H1 (cell line): ENCODE results near the gene DAP. TPM values are rescaled to one million over a fixed set of nuclear protein-coding genes. Genes with fewer than 3 reads are reported as not detected.

Source experiments
- BRCA1 ChIP-seq: IDR thresholded peaks from 2 replicates; pipeline ENCODE4 v1.6.1; 2012; ENCODE audit warnings: low read depth, low read length, improper control_type of control experiment
- CBX5 ChIP-seq: fragments of 300-800, 300-1000 bp; sonication (generic); IDR thresholded peaks from 2 replicates; pipeline ENCODE4 v1.7.1; 2016; ENCODE audit warnings: antibody characterized with exemption, low read length, low read depth
- JUND ChIP-seq: IDR thresholded peaks from 2 replicates; pipeline ENCODE4 v1.6.1; 2011; ENCODE audit warnings: mild to moderate bottlenecking, improper control_type of control experiment, low read length
- KDM1A ChIP-seq: fragments of 200-600, 300-600 bp; sonication (generic); IDR thresholded peaks from 2 replicates; pipeline ENCODE4 v1.7.1; 2016; ENCODE audit warnings: mild to moderate bottlenecking, low read length, borderline replicate concordance
- SAP30 ChIP-seq: fragments of 300-600 bp; sonication (generic); IDR thresholded peaks from 2 replicates; pipeline ENCODE4 v1.7.1; 2012; ENCODE audit warnings: low read length, moderate library complexity, mild to moderate bottlenecking, inconsistent platforms; ENCODE audit not compliant: insufficient read depth, insufficient replicate concordance
- polyA plus RNA-seq, 7 experiments: library from polyadenylated mRNA; depleted of rRNA in 3 of 7; stranded (reverse) in 5 of 7; unstranded in 2 of 7; fragments of >200 nt in 5 of 7; fragments of 200-250 nt in 2 of 7; gene quantifications; 1 replicate in 5 of 7; 2 replicates in 1 of 7; 4 replicates in 1 of 7; pipeline versions ENCODE4 v1.2.1 to v1.2.3, GENCODE V29; 2011 to 2013; ENCODE audit warnings: missing spikeins in 2 of 7, mixed read lengths in 2 of 7
- total RNA-seq: library from RNA; stranded (reverse); fragmentation: NEBNext Ultra II Directional; extraction: Animal tissue kit (Norgen Biotek cat#: 25700); gene quantifications from 2 replicates; pipeline ENCODE4 v1.2.1, GENCODE V29; 2021

The DAP gene
- total and polyA plus RNA-seq, 2 of the 8 experiments (the other 6 are each of a cell fraction or from before 2014, with no cell fraction given): 26.2 to 44.4 TPM

DNA sequence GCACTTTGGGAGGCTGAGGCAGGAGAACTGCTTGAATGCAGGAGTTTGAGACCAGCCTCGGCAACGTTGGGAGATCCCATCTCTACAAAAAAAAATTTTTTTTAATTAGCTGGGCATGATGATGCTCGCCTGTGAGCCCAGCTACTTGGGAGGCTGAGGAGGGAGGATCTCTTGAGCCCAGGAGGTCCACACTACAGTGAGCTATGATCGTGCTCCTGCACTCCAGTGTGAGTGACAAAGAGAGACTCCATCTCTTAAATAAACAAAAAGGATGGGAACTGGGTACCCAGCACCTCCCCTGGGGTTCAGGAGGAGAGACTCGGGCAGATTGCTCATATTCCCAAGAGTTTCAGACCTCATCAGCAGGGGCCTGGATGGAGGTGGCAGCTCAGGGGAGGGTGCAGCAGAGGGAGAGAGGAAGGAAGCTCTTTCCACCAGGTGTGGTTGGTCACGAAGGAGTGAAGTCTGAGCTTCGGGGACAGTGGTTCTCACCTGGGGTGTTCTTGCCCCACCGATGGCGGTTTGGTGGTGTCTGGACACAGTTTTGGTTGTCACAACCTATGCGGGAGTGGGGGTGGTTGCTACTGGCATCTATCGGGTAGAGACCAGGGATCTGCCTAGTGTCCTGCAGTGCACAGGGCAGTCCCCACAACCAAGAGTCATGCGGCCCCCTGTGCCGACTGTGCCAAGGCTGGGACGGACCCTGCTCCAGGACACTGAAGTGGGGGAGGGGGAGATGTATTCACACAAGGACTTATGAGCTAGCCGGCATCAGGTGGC lies 124.5 kb downstream of the DAP start (continued):
- TF ChIP-seq JUND (no peak), KDM1A (no peak), SAP30 (no peak), BRCA1 (no peak), CBX5 (no peak)
- TF ChIP-seq, all 59 proteins: peak for 0
